Stimulated activated CD4-positive, alpha-beta T cell treated with anti-CD3 and anti-CD28 coated beads, Interleukin-4, amount 100 ng/mL, for 48 hours (primary cell): Measurements from ENCODE around the gene IL1B.

Experiments
- DNase-seq, 2 donors: peaks; one replicate each; pipeline ENCODE4 v3.0.0-alpha.2; 2020; ENCODE audit warnings: low read depth in 2 of 2

IL1B gene

GRCh38 chr2:112803691-112804521 is 32.7 kb downstream of the IL1B start:
- no peak for DNase-seq

- DNase-seq = no peak
Observed at GRCh38 chr2:112800881-112801583, 35.5 kb downstream of the IL1B start.

- DNase-seq = no peak
Observed at GRCh38 chr2:112798979-112799975, 37.3 kb downstream of the IL1B start.

- DNase-seq = no peak
Observed at GRCh38 chr2:112796486-112796885, 40.1 kb downstream of the IL1B start.

- no peak for DNase-seq
Observed at GRCh38 chr2:112795774-112796173, 40.8 kb downstream of the IL1B start.

GRCh38 chr2:112794841-112795240 is 41.7 kb downstream of the IL1B start:
- DNase-seq = no peak

GRCh38 chr2:112794131-112794733 is 42.3 kb downstream of the IL1B start:
- DNase-seq = no peak

- DNase-seq = no peak
Observed at GRCh38 chr2:112793449-112793978, 43.1 kb downstream of the IL1B start.

GRCh38 chr2:112792419-112792818 is 44.2 kb downstream of the IL1B start:
- no peak for DNase-seq

- DNase-seq = no peak
Observed at GRCh38 chr2:112791693-112792230, 44.8 kb downstream of the IL1B start.

- no peak for DNase-seq
Observed at GRCh38 chr2:112791019-112791418, 45.6 kb downstream of the IL1B start.

- DNase-seq = no peak
Observed at GRCh38 chr2:112790305-112790704, 46.3 kb downstream of the IL1B start.

GRCh38 chr2:112789186-112789585 is 47.4 kb downstream of the IL1B start:
- DNase-seq = no peak

- no peak for DNase-seq
Observed at GRCh38 chr2:112788653-112789052, 47.9 kb downstream of the IL1B start.

GRCh38 chr2:112787729-112788393 is 48.7 kb downstream of the IL1B start:
- no peak for DNase-seq

GRCh38 chr2:112787294-112787693 is 49.3 kb downstream of the IL1B start:
- DNase-seq = no peak

- DNase-seq = no peak
Observed at GRCh38 chr2:112784199-112785189, 52.1 kb downstream of the IL1B start, which contains the start of gene IL1A. Gene IL1A (minus strand): TSS chr2:112784493. CDS start chr2:112783770, 723 bp downstream.

- DNase-seq = no peak
Observed at GRCh38 chr2:112783187-112783714, 53.3 kb downstream of the IL1B start.
